Left lung (tissue), 10 donors: ENCODE results near the gene SLCO3A1. TPM values are rescaled to one million over a fixed set of nuclear protein-coding genes. Genes with fewer than 3 reads are reported as not detected.

ENCODE experiments used
- ATAC-seq: fragments of 200-7000 bp; cut with Tn5 transposase; one replicate; pipeline ENCODE4 v1.9.1; 2020; ENCODE audit warnings: moderate library complexity
- DNase-seq, 4 donors: peaks; one replicate each; pipeline ENCODE4 v3.0.0-alpha.2; 2013 to 2020
- H3K27ac ChIP-seq, 2 donors: fragments of 200-600 bp; sonication (generic) in 1 of 2; one replicate each; pipeline versions ENCODE4 v1.5.0 to v1.8.0; 2020 to 2021
- H3K27me3 ChIP-seq, 2 donors: fragments of 200-600 bp; sonication (generic) in 1 of 2; one replicate each; pipeline versions ENCODE4 v1.5.0 to v1.8.0; 2020 to 2021
- H3K36me3 ChIP-seq, 2 donors: fragments of 200-600 bp; sonication (generic) in 1 of 2; one replicate each; pipeline versions ENCODE4 v1.5.0 to v1.8.0; 2020 to 2021
- H3K4me1 ChIP-seq, 2 donors: fragments of 200-600 bp; one replicate each; pipeline ENCODE4 v1.8.0; 2021
- H3K4me3 ChIP-seq, 2 donors: fragments of 200-600 bp; sonication (generic) in 1 of 2; one replicate each; pipeline versions ENCODE4 v1.5.0 to v1.8.0; 2020 to 2021; ENCODE audit warnings: mild to moderate bottlenecking in 1 of 2
- H3K9me3 ChIP-seq, 2 donors: fragments of 200-600 bp; sonication (generic) in 1 of 2; one replicate each; pipeline versions ENCODE4 v1.5.0 to v1.8.0; 2020 to 2021
- intact Hi-C, 2 donors: fragments of 100-400 bp; cut with DNase I; formaldehyde crosslinking; loops; one replicate each; pipeline versions ENCODE4 v1.11.2 to v1.14.2; 2022
- polyA plus RNA-seq, 6 donors: library from polyadenylated mRNA; unstranded; fragments of 120-200 nt; gene quantifications; one replicate each; pipeline ENCODE4 v1.2.1, GENCODE V29; 2013; ENCODE audit not compliant: insufficient read length in 6 of 6
- total RNA-seq, 2 donors: library from RNA; stranded (reverse); fragmentation: NEBNext Ultra II Directional; extraction: Animal tissue kit (Norgen Biotek cat#: 25700); gene quantifications; one replicate each; pipeline ENCODE4 v1.2.1, GENCODE V29; 2021
- TF ChIP-seq, protein P1 (sequence below), 2 donors: fragments of 200-600 bp; sonication (generic) in 1 of 2; IDR thresholded peaks; one replicate each; pipeline versions ENCODE4 v1.5.0 to v1.8.0; 2021; ENCODE audit warnings: antibody characterized with exemption in 2 of 2
- donor health status: DM: no; HTN: yes; CAD: no.
- donor health status: DM: no; HTN: no; CAD: no.

The SLCO3A1 gene
- total and polyA plus RNA-seq, 8 donors = 7.7 to 49.0 (median 11.9) TPM

DNA sequence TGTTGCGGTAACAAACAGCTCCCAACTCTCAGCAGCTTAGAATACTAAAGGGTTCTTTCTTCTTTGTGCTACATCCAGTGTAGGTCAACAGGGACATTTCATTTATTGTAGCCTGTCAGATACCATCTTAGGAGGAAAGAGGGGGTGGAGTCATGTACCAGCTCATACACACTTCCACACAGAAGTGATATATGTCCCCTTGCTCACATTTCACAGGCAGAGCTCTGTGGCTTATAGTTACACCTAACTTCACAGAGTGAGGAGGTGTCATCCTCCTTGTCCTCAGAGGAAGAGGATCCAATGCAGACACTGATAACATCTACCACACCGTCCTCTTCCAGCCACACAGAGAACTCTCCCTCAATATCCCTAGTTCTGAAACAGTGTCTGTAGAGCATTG, 247.2 kb downstream of the SLCO3A1 start:
- Histone ChIP-seq H3K36me3 (peaks cover 0 to 11% of the 10 kb centered on the region in 2 donors), H3K27me3 (no peaks in the 10 kb centered on the region)
- intact Hi-C loops = loop anchor here in 1 of 2 donors (10.0 kb wide), 1 partner anchor 124 kb away; no protein-coding TSS in a partner anchor

DNA sequence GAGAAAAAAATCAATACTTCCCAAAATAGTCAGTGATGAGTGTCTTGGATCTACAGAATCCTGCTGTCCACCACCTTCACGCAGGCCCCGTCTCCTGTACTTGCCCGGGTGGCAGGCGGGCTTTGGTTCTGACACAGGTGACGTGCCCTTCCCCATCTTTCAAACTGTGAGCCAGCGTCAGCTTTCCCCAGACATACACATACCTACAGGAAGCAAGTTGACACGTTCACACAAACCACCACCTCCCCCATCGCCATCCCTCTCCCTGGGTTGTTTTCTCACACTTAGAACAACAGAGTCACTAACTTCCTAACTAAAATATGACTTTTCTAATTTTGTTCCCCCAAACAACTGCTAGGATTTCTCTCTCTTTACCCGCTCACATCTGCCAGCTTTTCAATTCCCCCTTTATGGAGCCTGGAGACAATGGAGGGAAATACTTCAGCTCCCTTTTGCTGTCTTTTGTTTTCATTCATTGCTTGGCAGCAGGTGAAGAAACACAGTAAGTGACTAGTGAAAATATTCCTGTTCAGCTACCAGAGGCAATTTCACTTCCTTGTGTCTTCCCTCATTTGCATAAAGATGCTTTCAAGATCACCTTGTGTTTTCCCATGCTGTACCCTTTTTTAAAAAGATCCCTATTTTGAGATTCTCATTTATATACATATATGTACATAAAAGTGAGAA, 248.3 kb downstream of the SLCO3A1 start:
- Histone ChIP-seq H3K4me1 (peaks cover 3 to 6% of the 10 kb centered on the region in 2 donors), H3K36me3 (peaks cover 0 to 7% of the 10 kb centered on the region in 2 donors), H3K9me3 (no peaks in the 10 kb centered on the region), H3K27me3 (no peaks in the 10 kb centered on the region), H3K4me3 (no peak overlapping the region), H3K27ac (no peak overlapping the region)
- DNase-seq (no peak), ATAC-seq (no peak)
- intact Hi-C loops = loop anchor here in 1 of 2 donors (10.0 kb wide), 1 partner anchor 123 kb away; no protein-coding TSS in a partner anchor
- TF ChIP-seq, protein P1, sequence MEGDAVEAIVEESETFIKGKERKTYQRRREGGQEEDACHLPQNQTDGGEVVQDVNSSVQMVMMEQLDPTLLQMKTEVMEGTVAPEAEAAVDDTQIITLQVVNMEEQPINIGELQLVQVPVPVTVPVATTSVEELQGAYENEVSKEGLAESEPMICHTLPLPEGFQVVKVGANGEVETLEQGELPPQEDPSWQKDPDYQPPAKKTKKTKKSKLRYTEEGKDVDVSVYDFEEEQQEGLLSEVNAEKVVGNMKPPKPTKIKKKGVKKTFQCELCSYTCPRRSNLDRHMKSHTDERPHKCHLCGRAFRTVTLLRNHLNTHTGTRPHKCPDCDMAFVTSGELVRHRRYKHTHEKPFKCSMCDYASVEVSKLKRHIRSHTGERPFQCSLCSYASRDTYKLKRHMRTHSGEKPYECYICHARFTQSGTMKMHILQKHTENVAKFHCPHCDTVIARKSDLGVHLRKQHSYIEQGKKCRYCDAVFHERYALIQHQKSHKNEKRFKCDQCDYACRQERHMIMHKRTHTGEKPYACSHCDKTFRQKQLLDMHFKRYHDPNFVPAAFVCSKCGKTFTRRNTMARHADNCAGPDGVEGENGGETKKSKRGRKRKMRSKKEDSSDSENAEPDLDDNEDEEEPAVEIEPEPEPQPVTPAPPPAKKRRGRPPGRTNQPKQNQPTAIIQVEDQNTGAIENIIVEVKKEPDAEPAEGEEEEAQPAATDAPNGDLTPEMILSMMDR (IDR thresholded peaks at IDR 0.05) = no peak

More for the DNA sequence above, 247.2 kb downstream of the SLCO3A1 start:
- H3K4me1 ChIP-seq = peaks cover 3 to 11% of the 10 kb centered on the region in 2 donors
- no peaks in the 10 kb centered on the region for H3K9me3 ChIP-seq
- TF ChIP-seq, protein P1 (IDR thresholded peaks at IDR 0.05) = no peak
- no peak overlapping the region for H3K27ac ChIP-seq
- no peak for DNase-seq
- ATAC-seq = no peak
- H3K4me3 ChIP-seq = no peak overlapping the region

DNA sequence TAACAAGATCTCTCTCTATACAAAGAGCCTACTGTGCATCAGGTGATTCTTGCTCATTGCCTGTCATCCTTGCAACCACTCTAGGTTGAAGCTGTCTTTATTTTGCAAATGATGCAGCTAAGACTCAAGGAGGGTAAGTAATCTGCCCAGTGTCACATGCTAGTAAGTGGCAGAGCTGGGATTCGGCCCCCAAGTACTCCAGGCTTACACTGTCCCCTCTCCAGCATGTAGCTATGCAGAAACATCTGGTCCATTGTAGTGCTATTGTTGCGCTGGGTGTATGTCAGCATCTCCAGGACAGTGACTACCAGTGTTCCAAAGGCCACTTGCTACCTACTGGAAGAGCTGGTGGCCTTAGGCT, 248.9 kb downstream of the SLCO3A1 start:
- ATAC-seq = no peak
- intact Hi-C loops = loop anchor here in 1 of 2 donors (10.0 kb wide), 1 partner anchor 122 kb away; no protein-coding TSS in a partner anchor
- Histone ChIP-seq H3K4me3 (no peak overlapping the region), H3K4me1 (peaks cover under 1 to 3% of the 10 kb centered on the region in 2 donors), H3K9me3 (no peaks in the 10 kb centered on the region), H3K27me3 (no peaks in the 10 kb centered on the region), H3K27ac (no peak overlapping the region), H3K36me3 (peaks cover 0 to 7% of the 10 kb centered on the region in 2 donors)
- TF ChIP-seq, protein P1 (IDR thresholded peaks at IDR 0.05) = no peak
- no peak for DNase-seq

DNA sequence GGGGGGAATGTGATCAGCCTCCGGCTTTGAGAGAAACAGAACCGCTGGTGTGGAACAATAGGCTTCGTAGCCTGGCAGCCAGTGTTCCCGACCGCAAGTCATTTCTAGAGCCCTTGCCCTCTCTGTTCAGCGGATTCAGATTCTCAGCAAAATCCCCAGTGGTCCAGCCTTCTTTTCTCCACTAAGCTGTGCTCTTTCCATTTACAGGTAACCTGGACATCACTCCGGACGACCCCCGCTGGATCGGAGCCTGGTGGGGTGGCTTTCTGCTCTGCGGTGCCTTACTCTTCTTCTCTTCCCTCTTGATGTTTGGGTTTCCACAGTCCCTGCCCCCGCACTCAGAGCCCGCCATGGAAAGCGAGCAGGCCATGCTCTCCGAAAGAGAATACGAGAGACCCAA, 250.6 kb downstream of the SLCO3A1 start:
- Histone ChIP-seq H3K27ac (no peak overlapping the region), H3K9me3 (no peaks in the 10 kb centered on the region), H3K4me1 (peaks cover 0 to 3% of the 10 kb centered on the region in 2 donors), H3K36me3 (peaks cover 0 to 7% of the 10 kb centered on the region in 2 donors), H3K4me3 (no peak overlapping the region), H3K27me3 (no peaks in the 10 kb centered on the region)
- TF ChIP-seq, protein P1 (IDR thresholded peaks at IDR 0.05) = no peak
- DNase-seq = no peak
- intact Hi-C loops = loop anchor here in 1 of 2 donors (10.0 kb wide), 1 partner anchor 121 kb away; no protein-coding TSS in a partner anchor
- ATAC-seq = no peak

DNA sequence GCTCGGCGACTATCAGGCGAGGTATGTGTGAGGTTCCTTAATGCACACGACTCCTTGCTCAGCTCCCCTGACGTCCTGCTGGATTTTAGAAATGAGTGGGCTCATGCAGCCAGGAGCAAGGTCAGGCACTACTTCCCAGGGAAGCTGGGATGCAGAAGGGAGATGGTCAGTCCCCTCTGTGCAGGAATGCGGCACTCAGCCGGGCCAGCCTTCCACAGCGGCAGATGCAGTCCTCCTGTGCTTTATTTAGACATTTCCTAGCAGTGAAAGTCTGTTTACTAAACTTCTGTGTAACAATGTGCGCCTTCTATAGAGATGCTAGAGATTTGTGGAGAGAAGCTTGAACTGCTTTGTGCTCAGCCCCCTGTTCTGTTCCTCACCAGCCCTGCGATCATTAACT, 252.1 kb downstream of the SLCO3A1 start:
- Histone ChIP-seq H3K27me3 (no peaks in the 10 kb centered on the region), H3K4me1 (no peaks in the 10 kb centered on the region), H3K9me3 (no peaks in the 10 kb centered on the region), H3K36me3 (peaks cover 0 to 7% of the 10 kb centered on the region in 2 donors), H3K4me3 (no peak overlapping the region), H3K27ac (no peak overlapping the region)
- ATAC-seq (no peak), DNase-seq (no peak)
- TF ChIP-seq, protein P1 (IDR thresholded peaks at IDR 0.05) = no peak
- intact Hi-C loops = loop anchor here in 1 of 2 donors (10.0 kb wide), 1 partner anchor 119 kb away; no protein-coding TSS in a partner anchor
